H1 (cell line): ENCODE results near the gene NCOA1. TPM values are rescaled to one million over a fixed set of nuclear protein-coding genes. Genes with fewer than 3 reads are reported as not detected.

ENCODE experiments used
- CTCF ChIA-PET: fragments of 300-600 bp; sonication (Branson Sonifier 250); formaldehyde crosslinking; loops from one replicate; lab custom pipeline; 2021; ENCODE audit not compliant: partially characterized antibody; lab: Charles Lee
- POLR2A ChIA-PET: fragments of 300-600 bp; sonication (Branson Sonifier 250); formaldehyde crosslinking; loops from one replicate; lab custom pipeline; 2021; ENCODE audit warnings: inconsistent platforms; ENCODE audit not compliant: partially characterized antibody; lab: Charles Lee
- DNase-seq, 2 experiments: peaks; one replicate each; pipeline versions ENCODE4 v3.0.0 to v3.0.0-alpha.2; 2010 to 2022; ENCODE audit warnings: low spot score in 2 of 2, low read depth in 1 of 2, mixed read lengths in 1 of 2
- FAIRE-seq: peaks from 2 replicates; lab custom pipeline; 2011; peaks lifted over from hg19 to GRCh38; lab: Jason Lieb, UNC
- H2AFZ ChIP-seq: 2 replicates; pipeline ENCODE4 v1.8.1; 2012; ENCODE audit warnings: low read length, inconsistent platforms
- H2AK5ac ChIP-seq: 2 replicates; pipeline ENCODE4 v1.6.1; 2013; ENCODE audit warnings: low read depth, low read length
- H2BK120ac ChIP-seq: replicated peaks from 2 replicates; pipeline ENCODE3; 2013; ENCODE audit warnings: low read depth, low read length, inconsistent platforms
- H2BK12ac ChIP-seq: 2 replicates; pipeline ENCODE4 v1.6.1; 2013; ENCODE audit warnings: low read depth, low read length
- H2BK15ac ChIP-seq: 2 replicates; pipeline ENCODE4 v1.6.1; 2013; ENCODE audit warnings: low read length
- H2BK20ac ChIP-seq: 2 replicates; pipeline ENCODE4 v1.6.1; 2013; ENCODE audit warnings: low read length
- H2BK5ac ChIP-seq: 2 replicates; pipeline ENCODE4 v1.6.1; 2013; ENCODE audit warnings: low read depth, low read length
- H3K14ac ChIP-seq: 2 replicates; pipeline ENCODE4 v1.6.1; 2013; ENCODE audit warnings: inconsistent platforms; ENCODE audit not compliant: insufficient read length
- H3K18ac ChIP-seq: 2 replicates; pipeline ENCODE4 v1.6.1; 2013; ENCODE audit warnings: low read length; ENCODE audit errors: extremely low read depth
- H3K23ac ChIP-seq: 2 replicates; pipeline ENCODE4 v1.6.1; 2013; ENCODE audit warnings: inconsistent platforms; ENCODE audit not compliant: insufficient read length
- H3K23me2 ChIP-seq: 2 replicates; pipeline ENCODE4 v1.6.1; 2013; ENCODE audit warnings: low read depth, low read length
- H3K27ac ChIP-seq: 2 replicates; pipeline ENCODE4 v1.6.1; 2011; ENCODE audit warnings: low read depth, low read length, inconsistent platforms
- H3K27me3 ChIP-seq, 4 experiments: replicated peaks in 1 of 4; 1 replicate in 1 of 4; 2 replicates in 3 of 4; pipeline versions ENCODE4 v1.6.1 to v1.8.1; 2011 to 2013; ENCODE audit warnings: low read length in 3 of 4, mild to moderate bottlenecking in 3 of 4, inconsistent platforms in 2 of 4, mixed read lengths in 2 of 4, moderate library complexity in 1 of 4; ENCODE audit not compliant: control insufficient read depth in 3 of 4, insufficient read depth in 3 of 4; ENCODE audit errors: extremely low read depth in 1 of 4
- H3K36me3 ChIP-seq, 4 experiments: 2 replicates each; pipeline versions ENCODE4 v1.6.1 to v1.8.1; 2011 to 2013; ENCODE audit warnings: mild to moderate bottlenecking in 4 of 4, low read length in 3 of 4, moderate library complexity in 2 of 4, control low read depth in 1 of 4, inconsistent platforms in 1 of 4; ENCODE audit not compliant: insufficient read depth in 4 of 4, control insufficient read depth in 2 of 4
- H3K4ac ChIP-seq: replicated peaks from 2 replicates; pipeline ENCODE3; 2013; ENCODE audit warnings: low read length, low read depth, mixed read lengths, inconsistent platforms; ENCODE audit not compliant: insufficient read length
- H3K4me1 ChIP-seq, 4 experiments: replicated peaks in 1 of 4; 1 replicate in 1 of 4; 2 replicates in 3 of 4; pipeline versions ENCODE4 v1.6.1 to v1.8.1; 2011 to 2013; ENCODE audit warnings: low read length in 3 of 4, inconsistent platforms in 2 of 4, mixed read lengths in 1 of 4; ENCODE audit not compliant: insufficient read depth in 4 of 4, control insufficient read depth in 3 of 4
- H3K4me2 ChIP-seq, 2 experiments: 2 replicates each; pipeline versions ENCODE4 v1.6.1 to v1.8.1; 2011 to 2013; ENCODE audit warnings: low read depth in 2 of 2, low read length in 2 of 2, control low read depth in 1 of 2, inconsistent platforms in 1 of 2, mild to moderate bottlenecking in 1 of 2; ENCODE audit not compliant: insufficient read depth in 1 of 2
- H3K4me3 ChIP-seq, 4 experiments: fragments of 200-600, 300-600 bp in 1 of 4; sonication (generic), shearing (Covaris generic), sonication (Bioruptor Twin) in 1 of 4; 2 replicates each; pipeline versions ENCODE4 v1.5.1 to v1.8.1; 2011 to 2016; ENCODE audit warnings: low read length in 4 of 4, low read depth in 3 of 4, control low read depth in 2 of 4, inconsistent platforms in 2 of 4, mild to moderate bottlenecking in 2 of 4, mixed read lengths in 1 of 4, moderate library complexity in 1 of 4; ENCODE audit not compliant: insufficient read depth in 2 of 4; ENCODE audit errors: extremely low read depth in 1 of 4
- H3K56ac ChIP-seq: replicated peaks from 2 replicates; pipeline ENCODE3; 2013; ENCODE audit warnings: low read depth, mild to moderate bottlenecking, mixed read lengths, low read length, inconsistent platforms; ENCODE audit not compliant: insufficient read length
- H3K79me1 ChIP-seq: 2 replicates; pipeline ENCODE4 v1.6.1; 2013; ENCODE audit warnings: low read depth, low read length, control low read depth
- H3K79me2 ChIP-seq, 2 experiments: 2 replicates each; pipeline versions ENCODE4 v1.6.1 to v1.8.1; 2012 to 2013; ENCODE audit warnings: low read length in 2 of 2, mild to moderate bottlenecking in 2 of 2, inconsistent platforms in 1 of 2; ENCODE audit not compliant: insufficient read depth in 2 of 2, control insufficient read depth in 1 of 2
- H3K9ac ChIP-seq, 4 experiments: replicated peaks in 1 of 4; 1 replicate in 1 of 4; 2 replicates in 3 of 4; pipeline versions ENCODE4 v1.6.1 to v1.8.1; 2011 to 2013; ENCODE audit warnings: low read depth in 3 of 4, low read length in 3 of 4, control low read depth in 2 of 4, mild to moderate bottlenecking in 2 of 4, moderate library complexity in 2 of 4, inconsistent platforms in 1 of 4; ENCODE audit errors: extremely low read depth in 1 of 4
- H3K9me3 ChIP-seq, 2 experiments: 2 replicates each; pipeline versions ENCODE4 v1.6.1 to v1.8.1; 2012 to 2013; ENCODE audit warnings: mild to moderate bottlenecking in 2 of 2, moderate library complexity in 2 of 2, control low read depth in 1 of 2, inconsistent platforms in 1 of 2, low read depth in 1 of 2, low read length in 1 of 2, mixed read lengths in 1 of 2; ENCODE audit not compliant: insufficient read depth in 2 of 2
- H4K20me1 ChIP-seq, 2 experiments: replicated peaks in 1 of 2; 2 replicates each; pipeline versions ENCODE3 to v1.8.1; 2011 to 2013; ENCODE audit warnings: inconsistent platforms in 2 of 2, low read length in 2 of 2, mild to moderate bottlenecking in 1 of 2; ENCODE audit not compliant: insufficient read depth in 2 of 2, control insufficient read depth in 1 of 2
- H4K5ac ChIP-seq: 2 replicates; pipeline ENCODE4 v1.6.1; 2013; ENCODE audit warnings: low read length, low read depth, mixed read lengths, inconsistent platforms; ENCODE audit not compliant: insufficient read length
- H4K8ac ChIP-seq: 2 replicates; pipeline ENCODE4 v1.8.0; 2013; ENCODE audit warnings: mild to moderate bottlenecking, moderate library complexity, low read length, inconsistent platforms; ENCODE audit not compliant: insufficient read depth; ENCODE audit errors: extremely low read depth
- H4K91ac ChIP-seq: replicated peaks from 2 replicates; pipeline ENCODE3; 2013; ENCODE audit warnings: low read length, mixed read lengths, inconsistent platforms; ENCODE audit not compliant: insufficient read length
- POLR2A ChIP-seq, 2 experiments: IDR thresholded peaks; 1 replicate in 1 of 2; 2 replicates in 1 of 2; pipeline ENCODE4 v1.6.1; 2011; ENCODE audit warnings: low read depth in 2 of 2, low read length in 2 of 2, mild to moderate bottlenecking in 2 of 2; ENCODE audit errors: control extremely low read depth in 1 of 2
- POLR2AphosphoS5 ChIP-seq: IDR thresholded peaks from 2 replicates; pipeline ENCODE4 v1.6.1; 2011; ENCODE audit warnings: low read depth, low read length
- SAP30 ChIP-seq: fragments of 300-600 bp; sonication (generic); IDR thresholded peaks from 2 replicates; pipeline ENCODE4 v1.7.1; 2012; ENCODE audit warnings: low read length, moderate library complexity, mild to moderate bottlenecking, inconsistent platforms; ENCODE audit not compliant: insufficient read depth, insufficient replicate concordance
- WGBS, 2 experiments: shearing (Covaris generic) in 1 of 2; methylation state at CpG; one replicate each; pipeline versions ENCODE4 v1.1.6 to v1.1.7; 2013 to 2015; ENCODE audit warnings: low lambda C conversion rate in 2 of 2, mixed read lengths in 2 of 2, inconsistent platforms in 1 of 2, low coverage in 1 of 2, missing lambda C conversion rate in 1 of 2; ENCODE audit not compliant: insufficient replicate concordance in 2 of 2, insufficient coverage in 1 of 2, insufficient read length in 1 of 2; ENCODE audit errors: extremely low coverage in 1 of 2, missing lambda C conversion rate in 1 of 2; 5-methylcytosine and 5-hydroxymethylcytosine counted together
- polyA plus RNA-seq, 7 experiments: library from polyadenylated mRNA; depleted of rRNA in 3 of 7; stranded (reverse) in 5 of 7; unstranded in 2 of 7; fragments of >200 nt in 5 of 7; fragments of 200-250 nt in 2 of 7; gene quantifications; 1 replicate in 5 of 7; 2 replicates in 1 of 7; 4 replicates in 1 of 7; pipeline versions ENCODE4 v1.2.1 to v1.2.3, GENCODE V29; 2011 to 2013; ENCODE audit warnings: missing spikeins in 2 of 7, mixed read lengths in 2 of 7
- total RNA-seq: library from RNA; stranded (reverse); fragmentation: NEBNext Ultra II Directional; extraction: Animal tissue kit (Norgen Biotek cat#: 25700); gene quantifications from 2 replicates; pipeline ENCODE4 v1.2.1, GENCODE V29; 2021

NCOA1 gene
- total and polyA plus RNA-seq, 2 of the 8 experiments (the other 6 are each of a cell fraction or from before 2014, with no cell fraction given): 12.8 to 17.9 TPM

DNA sequence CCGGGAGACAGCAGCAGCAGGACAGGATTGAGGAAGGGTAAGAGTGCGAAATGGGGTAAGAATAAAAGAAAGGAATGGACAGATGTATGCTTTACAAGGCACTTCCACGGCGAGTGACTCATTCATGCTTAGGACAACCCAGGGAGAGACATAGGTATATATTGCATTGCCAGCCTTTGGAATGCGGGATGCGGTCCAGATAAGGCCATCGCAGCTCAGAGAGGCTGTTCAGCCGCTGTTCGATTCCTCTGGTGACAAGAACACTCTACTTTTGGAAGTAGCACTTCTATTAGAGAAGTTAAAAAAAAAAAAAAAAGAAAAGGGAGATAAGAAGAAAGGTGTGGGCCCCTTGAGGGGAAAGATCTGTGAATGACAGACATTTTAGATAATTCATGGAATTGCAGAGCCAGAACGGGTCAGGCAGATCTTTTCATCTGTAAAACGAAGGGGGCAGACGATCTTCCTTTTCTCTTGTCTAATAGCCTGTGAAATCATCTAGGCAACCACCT, 819 bp upstream of the NCOA1 start:
- Histone ChIP-seq H3K36me3 (no peaks in the 10 kb centered on the region), H3K14ac (no peak overlapping the region), H2BK12ac (peak overlapping the region; percentile 55; the same call in 1 of the 2 replicates), H4K8ac (no peak overlapping the region), H2BK5ac (no peak overlapping the region), H3K4me2 (peak overlapping the region; percentile 89 to 91), H3K23me2 (peaks cover 19% of the 10 kb centered on the region), H3K56ac (peak overlapping the region; percentile 14), H4K91ac (no peak overlapping the region), H4K5ac (no peak overlapping the region), H3K9ac (peak overlapping the region in 1 of 4 experiments; percentile 31; a peak in 1 of 7 replicates), H3K18ac (no peak overlapping the region), H3K27me3 (peaks cover 0 to 6% (median 5%) of the 10 kb centered on the region in 4 experiments; a peak in 3 of 7 replicates), H3K4me1 (peaks cover 5 to 16% (median 10%) of the 10 kb centered on the region in 4 experiments; a peak in 6 of 7 replicates), H2BK15ac (peak overlapping the region; percentile 83; the same call in 1 of the 2 replicates), H3K9me3 (peaks cover 0 to under 1% of the 10 kb centered on the region in 2 experiments; a peak in 1 of 4 replicates), H2AFZ (0 out of 2 replicates have a peak overlapping the region, but pooled peaks have one; percentile 91), H3K4ac (no peak overlapping the region), H3K23ac (no peak overlapping the region), H3K27ac (no peak overlapping the region), H2BK120ac (no peak overlapping the region), H3K4me3 (peak overlapping the region; percentile 46 to 84 (median 57)), H3K79me1 (peaks cover 6% of the 10 kb centered on the region), H3K79me2 (peaks cover 0 to 25% of the 10 kb centered on the region in 2 experiments; a peak in 2 of 4 replicates), H2BK20ac (no peak overlapping the region), H2AK5ac (no peak overlapping the region), H4K20me1 (peaks cover 0 to 5% of the 10 kb centered on the region in 2 experiments)
- peak in 1 of 2 experiments; percentile 50 for DNase-seq
- CTCF ChIA-PET: interaction anchor here (1.3 kb wide), 1 partner anchor 78 kb away, joined by 3 read pairs; no protein-coding TSS in a partner anchor
- TF ChIP-seq POLR2AphosphoS5: no peak
- no peak for TF ChIP-seq POLR2A (IDR thresholded peaks at IDR 0.05; ENCODE audit: control extremely low read depth in 1 of 2, low read depth in 2 of 2, low read length in 2 of 2)
- TF ChIP-seq SAP30: peak; percentile 63
- no peak for FAIRE-seq
- WGBS, 2 experiments: 11% methylated on average over 12 of the region's 12 CpGs; no CpG with 5 or more reads in 1 of the 2 experiments
- POLR2A ChIA-PET: interaction anchor here (1.3 kb wide), 1 partner anchor 303 kb away, joined by 3 read pairs; the partner anchor contains the start of genes CENPO and PTRHD1
